GM21786 (cell line): ENCODE results near the gene CPXM2.

Source experiments
- ATAC-seq: cut with Tn5 transposase; IDR thresholded peaks from one replicate; pipeline ENCODE4 v1.9.1; 2021; ENCODE audit not compliant: unreplicated experiment

CPXM2 gene

GRCh38 chr10:123804716-123805115 is 86.9 kb downstream of the CPXM2 start:
- ATAC-seq, result no peak

GRCh38 chr10:123800821-123801220 is 90.8 kb downstream of the CPXM2 start:
- no peak for ATAC-seq

GRCh38 chr10:123800289-123800688 is 91.3 kb downstream of the CPXM2 start:
- ATAC-seq, result no peak

GRCh38 chr10:123798856-123799255 is 92.8 kb downstream of the CPXM2 start:
- no peak for ATAC-seq

- ATAC-seq, result no peak
Measured at GRCh38 chr10:123797813-123798212, 93.8 kb downstream of the CPXM2 start.

GRCh38 chr10:123796736-123797135 is 94.9 kb downstream of the CPXM2 start:
- no peak for ATAC-seq

GRCh38 chr10:123795846-123796590 is 95.6 kb downstream of the CPXM2 start:
- ATAC-seq, result no peak

GRCh38 chr10:123795196-123795780 is 96.3 kb downstream of the CPXM2 start:
- no peak for ATAC-seq

- no peak for ATAC-seq
Measured at GRCh38 chr10:123792248-123792978, 99.2 kb downstream of the CPXM2 start.

- ATAC-seq, result no peak
Measured at GRCh38 chr10:123790132-123790885, 101.3 kb downstream of the CPXM2 start.

- ATAC-seq, result no peak
Measured at GRCh38 chr10:123788981-123789380, 102.6 kb downstream of the CPXM2 start.

- no peak for ATAC-seq
Measured at GRCh38 chr10:123787566-123787965, 104.0 kb downstream of the CPXM2 start.

GRCh38 chr10:123786896-123787295 is 104.7 kb downstream of the CPXM2 start:
- no peak for ATAC-seq

- no peak for ATAC-seq
Measured at GRCh38 chr10:123786306-123786705, 105.3 kb downstream of the CPXM2 start.

- ATAC-seq, result no peak
Measured at GRCh38 chr10:123784646-123785045, 107.0 kb downstream of the CPXM2 start.

GRCh38 chr10:123784216-123784615 is 107.4 kb downstream of the CPXM2 start:
- no peak for ATAC-seq

GRCh38 chr10:123783296-123783695 is 108.3 kb downstream of the CPXM2 start:
- ATAC-seq, result no peak

- ATAC-seq, result no peak
Measured at GRCh38 chr10:123782549-123782948, 109.1 kb downstream of the CPXM2 start.

GRCh38 chr10:123781956-123782500 is 109.6 kb downstream of the CPXM2 start:
- ATAC-seq, result no peak

- no peak for ATAC-seq
Measured at GRCh38 chr10:123781324-123781900, 110.2 kb downstream of the CPXM2 start.
